GM20431 (cell line): ENCODE results near the gene SLC35G3.
"Not testable (repeated sequence)": the region's sequence is repeated elsewhere in the genome, so short reads cannot be mapped to it uniquely, and the experiment has no call there.

Source experiments
- in situ Hi-C: fragments of 300-500 bp; cut with MseI, MboI; formaldehyde crosslinking; loops from one replicate; pipeline ENCODE4 v1.15.0; 2020; ENCODE audit warnings: low sequenced_read_pairs; ENCODE audit not compliant: unreplicated experiment

The SLC35G3 gene

GRCh38 chr17:35194001-35194400, at the start of gene SLC35G3:
TSS of gene SLC35G3 (minus strand) at chr17:35194393. CDS start at chr17:35194307, 86 bp downstream.
- in situ Hi-C loops, result not testable (repeated sequence)

DNA sequence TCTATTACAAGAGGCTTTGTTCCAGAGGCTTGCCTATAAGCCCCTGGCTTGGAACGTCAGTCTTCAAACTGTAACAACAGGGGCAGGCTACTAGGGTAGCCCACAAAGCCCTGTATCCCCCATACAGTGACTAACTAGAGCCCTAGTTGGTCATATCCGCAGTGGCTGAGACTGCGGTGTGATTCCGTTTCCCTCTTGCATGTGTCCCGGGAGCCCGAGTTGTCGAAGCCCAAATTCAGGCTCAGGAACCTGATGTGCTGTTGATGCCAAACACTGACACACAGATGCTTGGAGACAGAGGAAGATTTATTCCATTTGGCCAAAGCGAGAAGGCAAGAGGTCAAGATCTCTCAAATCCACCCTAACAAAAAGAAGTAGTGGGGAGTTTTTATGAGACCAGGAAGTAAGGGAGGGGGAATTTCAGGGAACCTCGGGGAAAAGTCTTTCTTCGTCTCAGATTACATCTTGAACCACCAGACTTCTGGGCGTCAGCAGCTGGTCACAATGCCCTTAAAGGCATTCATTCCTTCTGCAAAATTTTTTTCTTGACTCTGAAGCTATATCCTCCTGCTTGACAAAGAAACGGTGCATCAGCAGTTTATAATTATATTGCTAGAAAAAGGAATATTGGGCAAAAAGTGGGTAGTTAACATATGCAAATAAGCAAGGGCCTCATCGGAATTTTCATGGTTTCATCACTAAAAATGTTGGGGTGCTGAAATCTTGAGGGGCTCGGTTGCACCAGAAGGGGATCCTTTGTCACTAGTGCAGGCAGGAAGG, 49.6 kb upstream of the SLC35G3 start:
- in situ Hi-C loops, result no loop called here

- in situ Hi-C loops, result no loop called here
Observed at GRCh38 chr17:35242805-35243560, 48.8 kb upstream of the SLC35G3 start, which contains the start of gene SLFN5. TSS of gene SLFN5 (plus strand) at chr17:35243072. CDS start at chr17:35258691, 15,619 bp downstream.

- in situ Hi-C loops, result no loop called here
Observed at GRCh38 chr17:35242158-35242804, 48.1 kb upstream of the SLC35G3 start.

DNA sequence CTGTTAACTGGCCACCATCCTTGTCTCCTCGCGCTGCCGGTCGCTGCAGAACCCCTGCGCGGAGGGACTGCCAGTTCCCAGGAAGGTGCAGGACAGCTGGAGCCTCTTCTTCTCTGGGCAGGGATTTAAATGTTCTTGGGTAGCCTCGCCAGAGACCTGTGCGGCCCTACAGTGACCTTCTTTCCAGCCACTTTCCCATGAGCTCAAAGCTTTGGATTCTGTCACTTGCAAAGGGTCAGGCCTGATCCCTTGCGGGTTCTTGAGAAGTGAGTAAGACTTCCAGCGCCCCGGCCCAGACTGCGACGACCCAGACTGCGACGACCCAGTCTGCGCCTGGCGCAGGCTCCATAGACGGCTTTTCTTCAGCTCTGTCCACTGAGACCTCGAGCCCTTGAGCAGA, 47.3 kb upstream of the SLC35G3 start:
- in situ Hi-C loops, result no loop called here

DNA sequence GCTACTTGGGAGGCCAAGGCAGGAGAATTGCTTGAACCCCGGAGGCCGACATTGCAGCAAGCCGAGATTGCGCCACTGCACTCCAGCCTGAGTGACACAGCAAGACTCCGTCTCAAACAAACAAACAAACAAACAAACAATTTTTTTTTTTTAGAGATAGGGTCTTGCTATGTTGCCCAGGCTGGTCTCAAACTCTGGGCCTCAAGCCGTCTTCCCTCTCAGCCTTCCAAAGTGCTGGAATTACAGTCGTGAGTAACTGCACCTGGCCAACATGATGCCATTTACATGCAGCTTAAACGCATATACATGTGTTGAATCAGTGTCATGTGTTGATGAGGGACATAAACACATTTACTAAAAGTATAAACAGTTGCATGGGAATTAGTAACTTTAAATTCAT, 46.7 kb upstream of the SLC35G3 start:
- in situ Hi-C loops, result no loop called here

DNA sequence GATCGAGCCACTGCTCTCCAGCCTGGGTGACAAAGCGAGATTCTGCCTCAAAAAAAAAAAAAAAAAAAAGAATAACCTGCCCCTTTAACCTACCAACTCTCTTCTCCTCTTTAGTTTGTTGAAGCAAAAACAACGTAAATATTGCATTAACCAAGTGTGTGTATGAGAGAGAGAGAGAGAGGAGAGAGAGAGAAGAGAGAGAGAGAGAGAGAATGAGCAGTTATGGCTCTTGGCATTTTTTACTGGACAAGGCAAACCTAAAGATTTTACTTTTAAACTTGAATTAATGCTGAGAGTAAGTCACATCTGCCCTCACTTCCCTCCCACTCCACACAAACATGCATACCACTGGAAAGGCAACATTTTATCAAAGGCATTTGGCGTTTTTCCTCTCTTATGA, 45.6 kb upstream of the SLC35G3 start:
- in situ Hi-C loops, result no loop called here

GRCh38 chr17:35238821-35239220, 44.6 kb upstream of the SLC35G3 start:
- in situ Hi-C loops, result no loop called here

- in situ Hi-C loops, result no loop called here
Observed at GRCh38 chr17:35236821-35237220, 42.6 kb upstream of the SLC35G3 start.

GRCh38 chr17:35235917-35236316, 41.7 kb upstream of the SLC35G3 start:
- in situ Hi-C loops, result no loop called here

DNA sequence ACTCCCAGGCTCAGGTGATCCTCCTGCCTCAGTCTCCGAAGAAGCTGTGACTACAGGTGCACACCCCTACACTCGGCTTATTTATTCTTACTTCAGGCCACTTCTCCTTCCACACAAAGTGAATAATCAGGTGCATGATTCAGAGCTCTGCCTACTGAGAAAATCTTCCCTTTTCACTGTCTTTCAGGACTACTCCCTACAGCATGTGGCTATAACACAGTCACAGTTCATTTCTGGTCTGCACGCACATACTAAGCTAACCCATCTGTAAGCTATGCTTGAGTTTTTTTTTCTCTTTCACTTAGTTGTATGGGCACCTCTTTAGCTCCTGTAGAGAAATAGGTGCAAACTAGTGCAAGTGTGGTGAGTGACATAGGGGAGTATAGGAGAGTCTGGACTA, 41.1 kb upstream of the SLC35G3 start:
- in situ Hi-C loops, result no loop called here

DNA sequence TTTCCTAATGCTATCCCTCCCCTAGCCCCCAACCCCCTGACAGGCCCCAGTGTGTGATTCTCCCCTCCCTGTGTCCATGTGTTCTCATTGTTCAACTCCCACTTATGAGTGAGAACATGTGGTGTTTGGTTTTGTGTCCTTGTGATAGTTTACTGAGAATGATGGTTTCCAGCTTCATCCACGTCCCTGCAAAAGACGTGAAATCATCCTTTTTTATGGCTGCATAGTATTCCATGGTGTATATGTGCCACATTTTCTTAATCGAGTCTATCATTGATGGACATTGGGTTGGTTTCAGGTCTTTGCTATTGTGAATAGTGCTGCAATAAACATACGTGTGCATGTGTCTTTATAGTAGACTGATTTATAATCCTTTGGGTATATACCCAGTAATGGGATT, 40.1 kb upstream of the SLC35G3 start:
- in situ Hi-C loops, result not testable (repeated sequence)

DNA sequence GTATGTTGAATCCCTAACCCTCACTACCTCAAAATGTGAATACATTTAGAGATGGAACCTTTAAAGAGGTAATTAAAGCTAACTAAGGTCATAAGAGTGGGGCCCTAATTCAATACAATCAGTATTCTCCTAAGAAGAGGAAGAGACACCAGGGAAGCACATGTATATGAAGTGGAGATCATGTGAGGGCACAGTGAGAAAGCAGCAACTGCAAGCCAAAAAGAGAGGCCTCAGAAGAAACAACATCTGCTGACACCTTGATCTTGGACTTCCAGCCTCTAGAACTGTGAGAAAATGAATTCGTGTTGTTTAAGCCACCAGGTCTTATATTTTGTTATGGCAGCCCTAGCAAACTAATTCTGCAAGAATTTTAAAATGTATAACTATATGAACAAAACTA, 35.4 kb upstream of the SLC35G3 start:
- in situ Hi-C loops, result no loop called here

GRCh38 chr17:35227546-35227945, 33.4 kb upstream of the SLC35G3 start:
- in situ Hi-C loops, result no loop called here

DNA sequence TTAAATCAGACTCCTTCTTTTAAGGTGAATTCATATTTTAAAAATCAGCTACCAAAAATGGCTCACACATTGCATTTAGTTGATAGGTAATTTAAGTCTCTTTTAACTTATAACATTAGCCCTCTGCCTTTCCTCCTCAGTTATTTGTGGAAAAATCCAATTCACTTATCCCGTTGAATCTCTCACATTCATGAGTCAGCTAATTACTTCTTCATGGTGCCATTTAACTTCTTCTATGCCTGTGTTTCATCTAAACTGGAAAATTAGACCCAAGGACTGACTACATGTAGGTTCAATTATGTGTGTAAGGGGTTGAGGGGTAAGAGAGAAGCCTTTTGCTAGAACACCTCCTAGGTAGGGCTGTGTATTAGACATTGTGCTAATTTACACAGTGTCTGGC, 30.2 kb upstream of the SLC35G3 start:
- in situ Hi-C loops, result no loop called here

DNA sequence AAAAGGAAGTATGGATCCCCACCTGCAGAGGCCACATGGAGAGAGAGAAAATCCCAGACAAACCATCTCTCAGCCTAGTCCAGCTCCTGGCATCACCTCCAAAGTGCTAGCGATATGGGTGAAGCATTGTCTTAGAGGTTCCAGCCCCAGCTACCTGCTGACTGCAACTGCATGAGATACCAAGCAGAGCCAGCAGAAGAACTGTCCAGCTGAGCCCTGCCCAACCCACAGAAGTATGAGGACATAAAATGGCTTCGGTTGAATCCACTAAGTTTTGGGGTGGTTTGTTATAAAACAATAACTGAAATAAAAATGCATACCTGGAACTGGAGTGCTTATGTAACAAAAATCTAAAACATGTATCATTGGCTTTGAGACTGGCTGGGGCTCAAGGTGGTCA, 28.3 kb upstream of the SLC35G3 start:
- in situ Hi-C loops, result no loop called here

DNA sequence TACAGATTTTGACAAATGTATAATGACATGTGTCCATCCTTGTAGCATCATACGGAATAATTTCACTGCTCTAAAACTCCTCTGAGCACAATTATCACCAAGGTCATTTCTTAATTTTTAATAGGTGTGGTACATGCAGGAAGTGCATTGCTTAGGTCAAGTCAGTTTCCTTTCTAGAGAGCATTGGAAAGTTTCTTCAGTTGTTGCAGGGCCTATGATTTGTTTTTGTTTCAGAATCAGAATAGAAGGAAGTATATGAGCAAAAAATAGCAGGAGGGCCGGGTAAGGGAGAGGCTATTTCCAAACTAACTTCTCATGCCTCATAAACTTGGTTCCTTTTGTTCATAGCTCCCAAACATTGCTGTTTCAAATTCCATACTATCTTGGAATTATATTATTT, 24.7 kb upstream of the SLC35G3 start:
- in situ Hi-C loops, result no loop called here

- in situ Hi-C loops, result no loop called here
Observed at GRCh38 chr17:35217107-35217506, 22.9 kb upstream of the SLC35G3 start.

- in situ Hi-C loops, result no loop called here
Observed at GRCh38 chr17:35214631-35215273, 20.6 kb upstream of the SLC35G3 start.

- in situ Hi-C loops, result no loop called here
Observed at GRCh38 chr17:35214192-35214591, 20.0 kb upstream of the SLC35G3 start.
